Measurements from ENCODE around the gene DGCR8. TPM values are rescaled to one million over a fixed set of nuclear protein-coding genes. Genes with fewer than 3 reads are reported as not detected.

The DGCR8 gene
- total and polyA plus RNA-seq, 7 donors = 6.7 to 32.7 (median 15.3) TPM

DNA sequence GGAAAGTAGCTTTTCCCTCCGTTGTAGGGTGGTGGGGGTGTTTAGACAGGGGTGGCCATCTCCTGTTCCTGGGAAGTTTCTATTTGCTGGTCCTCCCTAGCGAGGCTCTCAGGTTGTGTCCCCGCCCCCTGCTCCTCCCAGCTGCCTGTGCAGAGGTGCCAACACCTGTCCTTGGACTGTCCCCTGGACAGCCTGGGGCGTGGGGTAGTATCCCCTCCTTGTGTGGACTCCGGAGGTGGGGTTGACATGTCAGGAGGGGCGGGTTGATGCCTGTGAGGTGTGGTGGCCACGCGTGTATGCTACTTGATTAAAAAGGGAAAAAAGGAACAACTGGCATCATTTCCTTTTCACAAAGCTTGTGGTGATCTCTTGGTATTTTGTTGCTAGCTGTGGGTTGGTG, 21.6 kb downstream of the DGCR8 start:
- intact Hi-C loops (cut with DNase I) = no loop called here
- TF ChIP-seq, protein P1, sequence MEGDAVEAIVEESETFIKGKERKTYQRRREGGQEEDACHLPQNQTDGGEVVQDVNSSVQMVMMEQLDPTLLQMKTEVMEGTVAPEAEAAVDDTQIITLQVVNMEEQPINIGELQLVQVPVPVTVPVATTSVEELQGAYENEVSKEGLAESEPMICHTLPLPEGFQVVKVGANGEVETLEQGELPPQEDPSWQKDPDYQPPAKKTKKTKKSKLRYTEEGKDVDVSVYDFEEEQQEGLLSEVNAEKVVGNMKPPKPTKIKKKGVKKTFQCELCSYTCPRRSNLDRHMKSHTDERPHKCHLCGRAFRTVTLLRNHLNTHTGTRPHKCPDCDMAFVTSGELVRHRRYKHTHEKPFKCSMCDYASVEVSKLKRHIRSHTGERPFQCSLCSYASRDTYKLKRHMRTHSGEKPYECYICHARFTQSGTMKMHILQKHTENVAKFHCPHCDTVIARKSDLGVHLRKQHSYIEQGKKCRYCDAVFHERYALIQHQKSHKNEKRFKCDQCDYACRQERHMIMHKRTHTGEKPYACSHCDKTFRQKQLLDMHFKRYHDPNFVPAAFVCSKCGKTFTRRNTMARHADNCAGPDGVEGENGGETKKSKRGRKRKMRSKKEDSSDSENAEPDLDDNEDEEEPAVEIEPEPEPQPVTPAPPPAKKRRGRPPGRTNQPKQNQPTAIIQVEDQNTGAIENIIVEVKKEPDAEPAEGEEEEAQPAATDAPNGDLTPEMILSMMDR (IDR thresholded peaks at IDR 0.05) = no peak
- TF ChIP-seq EP300 (IDR thresholded peaks at IDR 0.05) = no peak
- TF ChIP-seq POLR2AphosphoS5 (IDR thresholded peaks at IDR 0.05) = no peak
- no peak for TF ChIP-seq POLR2A (IDR thresholded peaks at IDR 0.05)
- WGBS, 2 donors = 71 to 75% methylated on average over 8 of the region's 8 CpGs
- no peak overlapping the region for H3K4me3 ChIP-seq
- no peaks in the 10 kb centered on the region for H3K4me1 ChIP-seq
- no peaks in the 10 kb centered on the region for H3K27me3 ChIP-seq
- no peak overlapping the region for H3K27ac ChIP-seq
- H3K36me3 ChIP-seq = peaks cover 25 to 90% (median 51%) of the 10 kb centered on the region in 4 donors
- no peaks in the 10 kb centered on the region for H3K9me3 ChIP-seq
- no peak for DNase-seq

DNA sequence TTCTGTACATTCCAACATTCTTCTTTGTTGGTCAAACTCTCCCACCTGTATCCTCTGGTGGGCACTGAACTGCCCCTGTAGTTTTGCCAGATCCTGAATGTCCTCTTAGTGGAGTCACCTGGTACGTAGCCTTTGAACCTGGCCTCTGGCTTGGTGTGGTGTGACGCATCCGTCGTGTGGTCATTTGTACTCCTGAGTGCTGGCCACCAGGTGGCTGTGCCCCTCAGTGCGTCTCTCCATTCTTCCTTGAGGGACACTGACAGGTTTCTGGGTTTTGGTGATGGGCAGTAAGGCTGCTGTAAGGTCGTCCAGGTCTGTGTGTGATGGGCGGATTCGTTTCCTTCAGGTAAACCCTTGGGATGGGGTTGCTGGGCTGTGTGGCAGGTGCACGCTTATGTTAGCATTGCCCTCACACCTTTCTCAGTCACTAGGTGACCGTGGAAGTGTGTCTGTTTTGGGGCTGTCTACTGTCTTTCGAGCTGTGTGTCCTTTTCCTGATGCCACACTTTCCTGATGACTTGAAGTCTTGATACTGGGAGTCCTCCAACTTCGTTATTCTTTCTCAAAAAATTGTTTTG, 22.3 kb downstream of the DGCR8 start:
- Histone ChIP-seq H3K27me3 (no peaks in the 10 kb centered on the region), H3K4me3 (no peak overlapping the region), H3K9me3 (no peaks in the 10 kb centered on the region), H3K36me3 (peaks cover 30 to 90% (median 54%) of the 10 kb centered on the region in 4 donors), H3K27ac (no peak overlapping the region), H3K4me1 (no peaks in the 10 kb centered on the region)
- WGBS, 2 donors = 91 to 94% methylated on average over 12 of the region's 12 CpGs
- no peak for DNase-seq
- intact Hi-C loops (cut with DNase I) = no loop called here
- TF ChIP-seq POLR2AphosphoS5 (IDR thresholded peaks at IDR 0.05) = no peak
- TF ChIP-seq EP300 (IDR thresholded peaks at IDR 0.05) = no peak
- TF ChIP-seq, protein P1 (IDR thresholded peaks at IDR 0.05) = no peak

DNA sequence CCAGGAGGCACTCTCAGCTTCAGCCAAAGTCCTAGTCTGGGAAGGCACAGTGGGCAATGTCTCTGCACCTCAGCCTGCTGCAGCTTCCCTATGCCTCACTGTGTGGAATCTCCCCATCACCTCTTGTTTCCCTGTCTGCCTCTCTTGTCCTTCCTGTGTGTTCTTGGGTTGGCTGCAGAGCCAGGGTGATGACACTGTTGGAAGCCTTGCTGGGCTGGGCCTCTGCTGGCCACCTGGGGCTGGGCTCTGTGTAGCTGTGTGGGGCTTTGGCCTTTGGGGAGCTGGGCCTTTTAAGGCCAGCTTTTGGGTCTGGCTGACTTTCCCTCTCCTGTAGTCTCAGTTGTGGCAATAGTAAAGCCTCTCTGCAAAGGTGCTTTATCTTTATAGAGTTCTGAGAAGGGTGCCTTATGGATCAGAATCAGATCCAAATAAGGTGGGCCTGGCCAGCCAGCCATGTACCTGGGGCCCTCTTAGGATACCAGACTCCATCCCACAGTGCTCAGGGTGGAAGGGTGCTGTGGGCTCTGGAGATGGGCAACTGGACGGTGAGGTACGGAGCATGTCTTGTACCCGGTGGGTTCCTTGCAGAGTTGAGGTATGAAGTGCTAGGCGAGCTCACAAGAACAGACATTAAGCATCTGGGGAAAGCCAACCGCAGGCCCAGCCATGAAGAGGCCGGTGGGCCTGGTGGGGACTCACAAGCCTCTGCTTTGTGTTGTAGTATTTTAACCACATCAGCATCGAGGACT, 25.6 kb downstream of the DGCR8 start:
- DNase-seq = no peak
- H3K4me1 ChIP-seq = no peaks in the 10 kb centered on the region
- WGBS, 2 donors = 96 to 97% methylated on average over 7 of the region's 7 CpGs
- H3K27me3 ChIP-seq = no peaks in the 10 kb centered on the region
- no peaks in the 10 kb centered on the region for H3K9me3 ChIP-seq
- no peak overlapping the region for H3K4me3 ChIP-seq
- TF ChIP-seq, protein P1 (IDR thresholded peaks at IDR 0.05) = no peak
- TF ChIP-seq EP300 (IDR thresholded peaks at IDR 0.05) (no peak), POLR2A (IDR thresholded peaks at IDR 0.05) (no peak), POLR2AphosphoS5 (IDR thresholded peaks at IDR 0.05) (no peak)
- intact Hi-C loops (cut with DNase I) = no loop called here
- peaks cover 42 to 90% (median 58%) of the 10 kb centered on the region in 4 donors for H3K36me3 ChIP-seq
- no peak overlapping the region for H3K27ac ChIP-seq

DNA sequence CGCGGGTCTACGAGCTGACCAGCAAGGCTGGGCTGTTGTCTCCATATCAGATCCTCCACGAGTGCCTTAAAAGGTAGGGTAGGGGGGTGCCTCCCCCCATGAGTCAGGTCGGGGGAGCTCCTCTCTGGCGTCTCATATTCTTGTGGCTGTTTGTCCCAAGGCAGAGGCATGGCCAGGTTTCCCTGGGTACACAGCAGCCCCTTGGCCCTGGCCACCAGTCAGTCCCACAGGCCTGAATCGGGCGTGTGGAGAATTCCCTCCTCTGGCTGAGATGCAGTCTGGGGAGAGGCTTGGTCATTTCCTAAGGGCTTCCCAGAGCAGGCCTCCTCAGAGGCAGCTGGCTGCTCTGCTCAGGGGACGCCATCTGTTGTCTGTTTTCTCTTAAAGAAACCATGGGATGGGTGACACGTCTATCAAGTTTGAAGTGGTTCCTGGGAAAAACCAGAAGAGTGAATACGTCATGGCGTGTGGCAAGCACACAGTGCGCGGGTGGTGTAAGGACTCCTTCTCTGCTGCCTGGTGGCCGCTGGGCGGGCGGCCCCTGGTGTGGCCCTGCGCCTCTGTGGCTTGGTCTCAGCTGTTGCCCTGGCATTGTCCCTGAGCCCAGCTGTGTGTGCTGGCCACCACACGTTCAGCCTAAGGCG, 26.3 kb downstream of the DGCR8 start:
- DNase-seq = no peak
- no peaks in the 10 kb centered on the region for H3K4me1 ChIP-seq
- intact Hi-C loops (cut with DNase I) = no loop called here
- 92 to 93% methylated on average over 20 of the region's 20 CpGs for WGBS, 2 donors
- no peak overlapping the region for H3K27ac ChIP-seq
- no peaks in the 10 kb centered on the region for H3K27me3 ChIP-seq
- H3K36me3 ChIP-seq = peaks cover 42 to 90% (median 54%) of the 10 kb centered on the region in 4 donors
- H3K4me3 ChIP-seq = no peak overlapping the region
- no peaks in the 10 kb centered on the region for H3K9me3 ChIP-seq
- TF ChIP-seq, protein P1 (IDR thresholded peaks at IDR 0.05) = no peak
- TF ChIP-seq EP300 (IDR thresholded peaks at IDR 0.05) (no peak), POLR2A (IDR thresholded peaks at IDR 0.05) (no peak), POLR2AphosphoS5 (IDR thresholded peaks at IDR 0.05) (no peak)
